Stimulated activated CD4-positive, alpha-beta T cell treated with anti-CD3 and anti-CD28 coated beads, Interleukin-4, amount 100 ng/mL, for 48 hours (primary cell): ENCODE data around the gene PUS1.
"Not testable (repeated sequence)": the region's sequence is repeated elsewhere in the genome, so short reads cannot be mapped to it uniquely, and the experiment has no call there.

Experiments
- DNase-seq, 2 donors: peaks; one replicate each; pipeline ENCODE4 v3.0.0-alpha.2; 2020; ENCODE audit warnings: low read depth in 2 of 2

PUS1 gene

GRCh38 chr12:131959641-131960589 is 30.8 kb downstream of the PUS1 start:
- DNase-seq = no peak

GRCh38 chr12:131960590-131961325 is 31.7 kb downstream of the PUS1 start:
- DNase-seq = not testable (repeated sequence)

- DNase-seq = not testable (repeated sequence)
Measured at GRCh38 chr12:131961328-131961727, 32.3 kb downstream of the PUS1 start.

DNA sequence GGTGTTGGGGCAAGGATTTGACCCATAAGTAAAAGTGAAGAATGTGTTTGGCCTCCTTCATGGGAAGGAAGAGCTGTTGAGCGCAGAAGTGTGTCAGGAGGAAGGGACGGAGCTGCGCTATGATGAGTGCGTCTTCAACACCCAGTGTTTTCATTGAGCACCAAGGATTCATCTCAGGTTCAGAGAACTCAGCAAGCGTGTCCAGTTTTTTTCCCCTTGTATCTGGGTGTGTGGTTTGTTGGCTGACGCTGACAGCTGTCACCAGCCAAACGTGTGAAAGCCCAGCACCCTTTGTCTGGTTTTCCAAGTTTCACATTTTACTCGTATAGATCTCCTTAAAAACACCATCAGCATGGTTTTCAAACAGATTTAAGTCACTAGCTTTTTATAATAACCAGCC is 33.0 kb downstream of the PUS1 start:
- DNase-seq = no peak

- no peak for DNase-seq
Measured at GRCh38 chr12:131963381-131963780, 34.3 kb downstream of the PUS1 start.

- DNase-seq = no peak
Measured at GRCh38 chr12:131965073-131965472, 36.0 kb downstream of the PUS1 start.

GRCh38 chr12:131971226-131971625 is 42.1 kb downstream of the PUS1 start:
- no peak for DNase-seq

DNA sequence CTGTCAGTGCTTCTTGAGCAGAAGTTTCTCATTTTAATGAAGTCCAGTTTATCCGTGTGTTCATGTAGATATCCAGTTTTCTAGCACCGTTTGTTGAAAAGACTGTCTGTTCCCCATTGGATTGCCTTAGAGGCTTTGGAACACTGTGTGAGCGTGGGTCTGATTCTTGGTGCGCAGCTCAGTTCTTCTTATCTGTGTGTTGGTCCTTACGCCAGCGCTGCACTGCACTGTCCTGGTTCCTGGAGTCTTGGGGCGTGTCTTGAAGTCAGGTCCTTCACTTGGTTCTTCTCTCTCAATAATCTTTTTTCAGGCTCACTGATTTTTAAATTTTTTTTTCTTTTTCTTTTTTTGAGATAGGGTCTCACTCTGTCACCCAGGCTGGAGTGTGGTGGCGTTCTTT is 46.2 kb downstream of the PUS1 start:
- no peak for DNase-seq

GRCh38 chr12:131979606-131980005 is 50.5 kb downstream of the PUS1 start:
- no peak for DNase-seq

- DNase-seq = no peak
Measured at GRCh38 chr12:131980263-131980662, 51.2 kb downstream of the PUS1 start.

GRCh38 chr12:131981388-131981787 is 52.3 kb downstream of the PUS1 start:
- no peak for DNase-seq

DNA sequence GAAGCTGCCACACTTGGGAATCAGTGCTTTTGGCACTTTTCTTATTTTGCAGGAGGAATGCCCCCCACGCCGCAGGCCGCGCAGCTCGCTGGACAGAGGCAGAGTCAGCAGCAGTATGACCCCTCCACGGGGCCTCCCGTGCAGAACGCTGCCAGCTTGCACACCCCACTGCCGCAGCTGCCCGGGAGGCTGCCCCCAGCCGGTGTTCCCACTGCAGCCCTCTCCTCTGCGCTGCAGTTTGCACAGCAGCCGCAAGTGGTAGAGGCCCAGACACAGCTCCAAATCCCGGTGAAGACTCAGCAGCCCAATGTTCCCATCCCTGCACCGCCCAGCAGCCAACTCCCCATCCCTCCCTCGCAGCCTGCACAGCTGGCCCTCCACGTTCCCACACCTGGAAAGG is 53.0 kb downstream of the PUS1 start:
- no peak for DNase-seq

DNA sequence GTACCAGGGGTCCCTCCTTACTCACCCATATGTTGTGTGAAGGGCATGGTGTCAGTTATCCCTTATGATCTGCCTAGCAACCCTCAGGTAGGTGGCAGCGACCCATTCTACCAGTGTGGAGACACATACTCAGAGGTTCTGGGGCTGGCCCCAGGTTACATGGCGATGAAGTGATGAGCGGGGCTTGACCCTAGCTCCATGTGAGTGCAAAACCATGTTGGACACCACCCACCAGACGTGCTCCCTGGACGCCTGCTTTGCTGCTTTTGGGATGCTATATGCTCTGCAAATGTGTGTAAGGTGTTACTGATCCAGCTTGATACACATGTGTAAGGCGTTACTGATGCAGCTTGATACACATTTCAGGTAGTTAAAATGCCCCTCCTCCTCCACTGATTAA is 54.0 kb downstream of the PUS1 start:
- no peak for DNase-seq

- no peak for DNase-seq
Measured at GRCh38 chr12:131983554-131983953, 54.5 kb downstream of the PUS1 start.

DNA sequence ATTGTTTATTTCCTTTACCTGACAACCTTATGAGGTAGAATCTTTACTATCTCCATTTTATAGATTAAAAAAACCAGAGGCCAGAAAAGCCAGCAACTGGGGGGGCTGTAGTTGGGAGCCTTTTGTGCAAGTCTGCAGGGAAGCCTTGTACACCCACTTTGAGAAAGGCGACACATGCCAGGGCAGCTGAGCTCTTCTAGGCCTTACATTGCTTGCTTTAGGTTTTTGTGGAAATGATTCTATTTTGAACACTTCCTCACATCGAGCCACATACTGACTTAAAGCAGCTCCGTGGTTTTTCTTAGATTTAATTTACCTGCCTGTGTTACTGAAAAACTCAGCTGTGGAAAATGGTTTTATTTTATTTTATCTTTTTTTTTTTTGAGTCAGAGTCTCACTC is 55.3 kb downstream of the PUS1 start:
- DNase-seq = no peak

DNA sequence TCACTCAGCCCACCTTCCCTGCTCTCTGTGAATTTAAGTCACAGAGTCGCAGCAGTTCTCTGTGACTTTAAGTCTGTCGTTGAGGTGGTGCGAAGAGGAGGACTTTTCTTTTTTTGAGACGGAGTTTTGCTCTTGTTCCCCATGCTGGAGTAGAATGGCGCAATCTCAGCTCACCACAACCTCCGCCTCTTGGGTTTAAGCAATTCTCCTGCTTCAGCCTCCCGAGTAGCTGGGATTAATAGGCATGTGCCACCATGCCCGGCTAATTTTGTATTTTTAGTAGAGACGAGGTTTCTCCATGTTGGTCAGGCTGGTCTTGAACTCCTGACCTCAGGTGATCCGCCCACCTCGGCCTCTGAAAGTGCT is 56.4 kb downstream of the PUS1 start:
- DNase-seq = not testable (repeated sequence)

- no peak for DNase-seq
Measured at GRCh38 chr12:131986361-131986760, 57.3 kb downstream of the PUS1 start.

- DNase-seq = no peak
Measured at GRCh38 chr12:131986910-131987309, 57.8 kb downstream of the PUS1 start.

- DNase-seq = no peak
Measured at GRCh38 chr12:131987552-131987951, 58.5 kb downstream of the PUS1 start.

GRCh38 chr12:131988054-131988796 is 59.1 kb downstream of the PUS1 start:
- DNase-seq = no peak

GRCh38 chr12:131989021-131989420 is 59.9 kb downstream of the PUS1 start:
- DNase-seq = no peak
